Esophagus muscularis mucosa (tissue), 3 donors: Measurements from ENCODE around the gene SPTBN4.

Source experiments
- CTCF ChIP-seq, 3 experiments: fragments of 200-600 bp in 2 of 3; fragments of 450-650 bp in 1 of 3; sonication (generic) in 2 of 3; IDR thresholded peaks; one replicate each; pipeline ENCODE4 v1.5.1; 2017 to 2019; ENCODE audit warnings: antibody characterized with exemption in 3 of 3, mild to moderate bottlenecking in 2 of 3, moderate library complexity in 1 of 3
- POLR2A ChIP-seq: fragments of 450-650 bp; IDR thresholded peaks from one replicate; pipeline ENCODE4 v1.6.1; 2017; ENCODE audit warnings: antibody characterized with exemption, moderate library complexity, mild to moderate bottlenecking, low read depth

DNA sequence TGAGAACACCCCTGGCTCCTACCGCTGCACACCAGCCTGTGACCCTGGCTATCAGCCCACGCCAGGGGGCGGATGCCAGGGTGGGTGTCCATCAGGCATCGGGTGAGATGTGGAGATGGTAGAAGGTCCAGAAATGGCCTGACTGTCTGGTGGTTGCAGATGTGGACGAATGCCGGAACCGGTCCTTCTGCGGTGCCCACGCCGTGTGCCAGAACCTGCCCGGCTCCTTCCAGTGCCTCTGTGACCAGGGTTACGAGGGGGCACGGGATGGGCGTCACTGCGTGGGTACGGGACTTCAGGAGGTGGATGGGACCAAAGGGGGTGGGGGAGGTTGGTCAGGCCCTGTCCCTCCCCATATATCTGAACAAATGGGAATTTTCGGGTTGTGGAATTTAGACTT lies 150.1 kb downstream of the SPTBN4 start:
- no peak for TF ChIP-seq POLR2A
- TF ChIP-seq CTCF (IDR thresholded peaks at IDR 0.05) = no peak
